K562 (cell line): ENCODE measurements around the gene GP1BB. TPM values are rescaled to one million over a fixed set of nuclear protein-coding genes. Genes with fewer than 3 reads are reported as not detected.

ENCODE experiments used
- ATAC-seq: fragments of 200-7000 bp; cut with Tn5 transposase; 3 replicates; pipeline ENCODE4 v1.9.1; 2020; ENCODE audit warnings: moderate library complexity
- BruUV-seq: library from RNA; stranded (reverse); fragments of 400-500 nt; replicated peaks from 2 replicates; lab custom pipeline; 2021; lab: Mats Ljungman, UMichigan
- CTCF ChIA-PET: fragments of 300-600 bp; formaldehyde crosslinking; extraction: SDS; loops from one replicate; lab custom pipeline; 2021; ENCODE audit warnings: low intra/inter-chr PET ratio; lab: Yijun Ruan, JAX
- POLR2A ChIA-PET: fragments of 300-600, 350-650 bp; sonication (Branson Sonifier 250); formaldehyde crosslinking; extraction: SDS; loops from one replicate; lab custom pipeline; 2021; ENCODE audit warnings: antibody characterized with exemption, inconsistent platforms; lab: Yijun Ruan, JAX
- DNase-seq, 4 experiments: peaks; one replicate each; pipeline versions ENCODE4 v3.0.0 to v3.0.0-alpha.2; 2011 to 2018; ENCODE audit warnings: low spot score in 3 of 4, mixed read lengths in 3 of 4; ENCODE audit errors: extremely low read depth in 1 of 4
- FAIRE-seq: peaks from 2 replicates; lab custom pipeline; 2011; peaks lifted over from hg19 to GRCh38; lab: Jason Lieb, UNC
- H2AFZ ChIP-seq: 2 replicates; pipeline ENCODE4 v1.6.0; 2011; ENCODE audit warnings: low read depth, low read length, control low read depth, inconsistent platforms
- H3K27ac ChIP-seq: fragments of 200-600 bp; 3 replicates; pipeline ENCODE4 v1.8.0; 2011; ENCODE audit warnings: low read depth, mild to moderate bottlenecking, control low read depth, inconsistent platforms, low read length, moderate library complexity, mixed read lengths; ENCODE audit errors: extremely low read depth
- H3K27me3 ChIP-seq, 2 experiments: fragments of 300-600 bp in 1 of 2; 2 replicates in 1 of 2; 3 replicates in 1 of 2; pipeline versions ENCODE4 v1.6.0 to v1.8.0; 2011; ENCODE audit warnings: inconsistent platforms in 2 of 2, low read length in 2 of 2, mild to moderate bottlenecking in 1 of 2, mixed read lengths in 1 of 2, moderate library complexity in 1 of 2; ENCODE audit not compliant: control insufficient read depth in 2 of 2, insufficient read depth in 2 of 2
- H3K36me3 ChIP-seq: fragments of 300-600 bp; 3 replicates; pipeline ENCODE4 v1.8.0; 2011; ENCODE audit warnings: mild to moderate bottlenecking, low read length, inconsistent platforms; ENCODE audit not compliant: control insufficient read depth, insufficient read depth
- H3K4me1 ChIP-seq, 2 experiments: fragments of 200-600 bp in 1 of 2; replicated peaks in 1 of 2; 2 replicates in 1 of 2; 3 replicates in 1 of 2; pipeline versions ENCODE4 v1.5.1 to v1.8.0; 2011; ENCODE audit warnings: inconsistent platforms in 2 of 2, low read length in 2 of 2, mild to moderate bottlenecking in 1 of 2, mixed read lengths in 1 of 2, moderate library complexity in 1 of 2; ENCODE audit not compliant: control insufficient read depth in 2 of 2, insufficient read depth in 2 of 2
- H3K4me2 ChIP-seq: 2 replicates; pipeline ENCODE4 v1.6.1; 2011; ENCODE audit warnings: low read length, control low read depth, inconsistent platforms, mixed read lengths; ENCODE audit not compliant: insufficient read depth
- H3K4me3 ChIP-seq: fragments of 200-600 bp; sonication (generic), shearing (Covaris generic); 2 replicates; pipeline ENCODE4 v1.5.1; 2016; ENCODE audit warnings: control low read depth, inconsistent platforms
- H3K79me2 ChIP-seq: fragments of 200-600 bp; 3 replicates; pipeline ENCODE4 v1.8.0; 2011; ENCODE audit warnings: low read length, inconsistent platforms; ENCODE audit not compliant: control insufficient read depth, insufficient read depth
- H3K9ac ChIP-seq, 2 experiments: 2 replicates each; pipeline versions ENCODE4 v1.6.0 to v1.6.1; 2011; ENCODE audit warnings: low read depth in 2 of 2, low read length in 2 of 2, control low read depth in 1 of 2, inconsistent platforms in 1 of 2, mild to moderate bottlenecking in 1 of 2, mixed read lengths in 1 of 2; ENCODE audit not compliant: insufficient read depth in 1 of 2
- H3K9me1 ChIP-seq: one replicate; pipeline ENCODE4 v1.6.0; 2011; ENCODE audit warnings: inconsistent platforms, mild to moderate bottlenecking, low read length, moderate library complexity; ENCODE audit not compliant: control insufficient read depth, insufficient read depth
- H3K9me3 ChIP-seq: replicated peaks from 2 replicates; pipeline ENCODE4 v1.5.1; 2011; ENCODE audit warnings: low read depth, low read length, inconsistent platforms; ENCODE audit not compliant: control insufficient read depth, insufficient read depth
- H4K20me1 ChIP-seq: replicated peaks from 2 replicates; pipeline ENCODE4 v1.6.1; 2011; ENCODE audit warnings: low read length, inconsistent platforms, mixed read lengths; ENCODE audit not compliant: control insufficient read depth, insufficient read depth
- ARNT ChIP-seq, 2 experiments: fragments of 450-650 bp; IDR thresholded peaks; 2 replicates each; pipeline ENCODE4 v1.6.1; 2016; ENCODE audit warnings: mild to moderate bottlenecking in 1 of 2
- ATF7 ChIP-seq: fragments of 450-650 bp; IDR thresholded peaks from 2 replicates; pipeline ENCODE4 v1.7.1; 2014; ENCODE audit warnings: mild to moderate bottlenecking, moderate library complexity
- ELK3 ChIP-seq: fragments of 450-650 bp; formaldehyde crosslinking; IDR thresholded peaks from 2 replicates; pipeline ENCODE4 v1.4.0; 2020; ENCODE audit warnings: mild to moderate bottlenecking
- LEF1 ChIP-seq: fragments of 450-650 bp; IDR thresholded peaks from 2 replicates; pipeline ENCODE4 v1.6.1; 2016; ENCODE audit warnings: mild to moderate bottlenecking
- MCM2 ChIP-seq: fragments of 450-650 bp; IDR thresholded peaks from 2 replicates; pipeline ENCODE4 v1.6.1; 2017; ENCODE audit warnings: low read depth, mild to moderate bottlenecking
- NR2C1 ChIP-seq, 2 experiments: fragments of 450-650 bp; IDR thresholded peaks; 2 replicates each; pipeline ENCODE4 v1.6.1; 2017; ENCODE audit warnings: mild to moderate bottlenecking in 2 of 2, antibody characterized with exemption in 1 of 2, inconsistent platforms in 1 of 2, missing compliant biosample characterization in 1 of 2, missing genetic modification characterization in 1 of 2
- NR4A1 ChIP-seq, 2 experiments: fragments of 250-450 bp in 1 of 2; fragments of 450-650 bp in 1 of 2; sonication (Bioruptor Pico) in 1 of 2; IDR thresholded peaks; 2 replicates each; pipeline versions ENCODE4 v1.4.0 to v1.6.1; 2016 to 2020; ENCODE audit warnings: mild to moderate bottlenecking in 2 of 2, missing compliant biosample characterization in 1 of 2, missing genetic modification characterization in 1 of 2, moderate library complexity in 1 of 2
- SFPQ ChIP-seq: fragments of 200-400 bp; formaldehyde crosslinking; IDR thresholded peaks from 2 replicates; pipeline ENCODE4 v1.6.1; 2017; ENCODE audit warnings: mild to moderate bottlenecking, low read depth, low read length, moderate library complexity
- SLC30A9 ChIP-seq: fragments of 250-450 bp; sonication (Bioruptor Pico); IDR thresholded peaks from 2 replicates; pipeline ENCODE4 v1.8.0; 2022; ENCODE audit warnings: mild to moderate bottlenecking, moderate library complexity
- SMARCC2 ChIP-seq: fragments of 450-650 bp; IDR thresholded peaks from 2 replicates; pipeline ENCODE4 v1.6.1; 2017; ENCODE audit warnings: antibody characterized with exemption, moderate library complexity, mild to moderate bottlenecking, low read depth
- SREBF2 ChIP-seq: sonication (generic); formaldehyde crosslinking; IDR thresholded peaks from 2 replicates; pipeline ENCODE4 v1.4.0; 2020; ENCODE audit warnings: mild to moderate bottlenecking, missing genetic modification reagents
- STAT6 ChIP-seq: sonication (generic); formaldehyde crosslinking; IDR thresholded peaks from 2 replicates; pipeline ENCODE4 v1.8.1; 2023; ENCODE audit warnings: mild to moderate bottlenecking, missing genetic modification reagents
- THAP7 ChIP-seq: fragments of 250-450 bp; sonication (Bioruptor Pico); IDR thresholded peaks from 2 replicates; pipeline ENCODE4 v1.5.0; 2021
- WGBS: fragments of 100-300 bp; shearing (Covaris generic); methylation state at CpG from one replicate; pipeline ENCODE4 v1.1.6; 2016; ENCODE audit warnings: low coverage, mixed read lengths; ENCODE audit not compliant: insufficient coverage; ENCODE audit errors: missing lambda C conversion rate; 5-methylcytosine and 5-hydroxymethylcytosine counted together
- in situ Hi-C: fragments of 300-500 bp; cut with MboI; formaldehyde crosslinking; loops from 4 replicates; pipeline ENCODE4 v1.15.0; 2018; ENCODE audit warnings: inconsistent platforms, mixed read lengths
- intact Hi-C: fragments of 100-400 bp; cut with micrococcal nuclease; formaldehyde crosslinking; loops from 2 replicates; pipeline ENCODE4 v1.14.2; 2022
- polyA plus RNA-seq, 8 experiments: library from polyadenylated mRNA; depleted of rRNA in 4 of 8; stranded (reverse) in 5 of 8; unstranded in 3 of 8; fragments of >200 nt; fragmentation: Nextera tagmentation in 2 of 8; fragmentation: Illumina TruSeq in 1 of 8; extraction: Ambion mirVana in 2 of 8; extraction: Trizol in 1 of 8; gene quantifications; 2 replicates each; pipeline versions ENCODE4 v1.2.1 to v1.2.3, GENCODE V29; 2011 to 2014; ENCODE audit warnings: inconsistent platforms in 1 of 8, missing spikeins in 1 of 8
- total RNA-seq, 7 experiments: library from RNA; depleted of rRNA in 6 of 7; stranded (reverse); fragments of >200 nt in 6 of 7; fragmentation: Illumina TruSeq in 2 of 7; extraction: Trizol in 2 of 7; gene quantifications; 2 replicates each; pipeline versions ENCODE4 v1.2.1 to v1.2.3, GENCODE V29; 2011 to 2021; ENCODE audit warnings: low replicate concordance in 1 of 7

GP1BB gene
- total and polyA plus RNA-seq, 9 of the 15 experiments (the other 6 are each of a cell fraction or from before 2014, with no cell fraction given): 0.69 to 162 (median 2.8) TPM

GRCh38 chr22:19713650-19714311 lies 9.6 kb upstream of the GP1BB start:
- Histone ChIP-seq H3K4me2 (peak overlapping the region; percentile 75), H3K9me3 (no peaks in the 10 kb centered on the region), H3K4me3 (peak overlapping the region; percentile 50), H4K20me1 (peaks cover 12% of the 10 kb centered on the region; the same call in 1 of the 2 replicates), H3K9ac (peak overlapping the region in 1 of 2 experiments; percentile 82; a peak in 3 of 4 replicates), H3K79me2 (peaks cover 9% of the 10 kb centered on the region), H2AFZ (peak overlapping the region; percentile 84), H3K36me3 (no peaks in the 10 kb centered on the region), H3K27ac (no peak overlapping the region), H3K4me1 (peaks cover 27 to 78% of the 10 kb centered on the region in 2 experiments), H3K9me1 (peaks cover 5% of the 10 kb centered on the region), H3K27me3 (peaks cover 10 to 31% of the 10 kb centered on the region in 2 experiments; a peak in 4 of 5 replicates)
- FAIRE-seq (no peak), DNase-seq (no peak), ATAC-seq (peak; percentile 24)
- CTCF ChIA-PET: no interaction called here
- in situ Hi-C loops: no loop called here
- 36% methylated on average over 38 of the region's 38 CpGs for WGBS
- intact Hi-C loops: loop anchor here (10.0 kb wide), 1 partner anchor 49 kb away; no protein-coding TSS in a partner anchor
- BruUV-seq: no TSS peak
- POLR2A ChIA-PET: no interaction called here
- no peak for TF ChIP-seq ELK3 (CRISPR knock-in tag)
- no peak for TF ChIP-seq THAP7 (CRISPR knock-in tag)
- no peak for TF ChIP-seq MCM2
- TF ChIP-seq NR4A1 (CRISPR knock-in tag; IDR thresholded peaks at IDR 0.05): no peak
- 0 out of 2 replicates have a peak, but pooled peaks have one; percentile 58 for TF ChIP-seq NR4A1 (tag; IDR thresholded peaks at IDR 0.05)
- TF ChIP-seq SFPQ: no peak
- no peak for TF ChIP-seq SREBF2 (CRISPR knock-in tag)
- TF ChIP-seq STAT6 (CRISPR knock-in tag): peak; percentile 91; the same call in 1 of the 2 replicates
- TF ChIP-seq SLC30A9 (CRISPR knock-in tag): no peak
- TF ChIP-seq LEF1: no peak
- TF ChIP-seq NR2C1 (IDR thresholded peaks at IDR 0.05): no peak
- TF ChIP-seq NR2C1 (tag; IDR thresholded peaks at IDR 0.05): no peak
- no peak for TF ChIP-seq SMARCC2
- TF ChIP-seq ARNT (IDR thresholded peaks at IDR 0.05): no peak
- TF ChIP-seq ATF7: no peak
